ENCODE results near the gene TPPP3.

GRCh38 chr16:67407788-67408452 lies 14.6 kb upstream of the TPPP3 start:
- TF ChIP-seq, protein P1, sequence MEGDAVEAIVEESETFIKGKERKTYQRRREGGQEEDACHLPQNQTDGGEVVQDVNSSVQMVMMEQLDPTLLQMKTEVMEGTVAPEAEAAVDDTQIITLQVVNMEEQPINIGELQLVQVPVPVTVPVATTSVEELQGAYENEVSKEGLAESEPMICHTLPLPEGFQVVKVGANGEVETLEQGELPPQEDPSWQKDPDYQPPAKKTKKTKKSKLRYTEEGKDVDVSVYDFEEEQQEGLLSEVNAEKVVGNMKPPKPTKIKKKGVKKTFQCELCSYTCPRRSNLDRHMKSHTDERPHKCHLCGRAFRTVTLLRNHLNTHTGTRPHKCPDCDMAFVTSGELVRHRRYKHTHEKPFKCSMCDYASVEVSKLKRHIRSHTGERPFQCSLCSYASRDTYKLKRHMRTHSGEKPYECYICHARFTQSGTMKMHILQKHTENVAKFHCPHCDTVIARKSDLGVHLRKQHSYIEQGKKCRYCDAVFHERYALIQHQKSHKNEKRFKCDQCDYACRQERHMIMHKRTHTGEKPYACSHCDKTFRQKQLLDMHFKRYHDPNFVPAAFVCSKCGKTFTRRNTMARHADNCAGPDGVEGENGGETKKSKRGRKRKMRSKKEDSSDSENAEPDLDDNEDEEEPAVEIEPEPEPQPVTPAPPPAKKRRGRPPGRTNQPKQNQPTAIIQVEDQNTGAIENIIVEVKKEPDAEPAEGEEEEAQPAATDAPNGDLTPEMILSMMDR (IDR thresholded peaks at IDR 0.05; ENCODE audit: extremely low read depth in 1 of 2, insufficient read depth in 1 of 2, low read depth in 1 of 2, low read length in 2 of 2) = peak in 1 of 2 donors; percentile 3
- TF ChIP-seq MYC (IDR thresholded peaks at IDR 0.05; ENCODE audit: low read depth, low read length) = no peak
- TF ChIP-seq POLR2A (IDR thresholded peaks at IDR 0.05; ENCODE audit: low read depth, low read length) = no peak

All from endothelial cell of umbilical vein (primary cell).